HG02798 (cell line): ENCODE results near the gene POLG.
"Not testable (repeated sequence)": the region's sequence is repeated elsewhere in the genome, so short reads cannot be mapped to it uniquely, and the experiment has no call there.

Source experiments
- ATAC-seq: cut with Tn5 transposase; IDR thresholded peaks from one replicate; pipeline ENCODE4 v1.9.1; 2021; ENCODE audit warnings: mild to moderate bottlenecking; ENCODE audit not compliant: unreplicated experiment, poor library complexity

The POLG gene

DNA sequence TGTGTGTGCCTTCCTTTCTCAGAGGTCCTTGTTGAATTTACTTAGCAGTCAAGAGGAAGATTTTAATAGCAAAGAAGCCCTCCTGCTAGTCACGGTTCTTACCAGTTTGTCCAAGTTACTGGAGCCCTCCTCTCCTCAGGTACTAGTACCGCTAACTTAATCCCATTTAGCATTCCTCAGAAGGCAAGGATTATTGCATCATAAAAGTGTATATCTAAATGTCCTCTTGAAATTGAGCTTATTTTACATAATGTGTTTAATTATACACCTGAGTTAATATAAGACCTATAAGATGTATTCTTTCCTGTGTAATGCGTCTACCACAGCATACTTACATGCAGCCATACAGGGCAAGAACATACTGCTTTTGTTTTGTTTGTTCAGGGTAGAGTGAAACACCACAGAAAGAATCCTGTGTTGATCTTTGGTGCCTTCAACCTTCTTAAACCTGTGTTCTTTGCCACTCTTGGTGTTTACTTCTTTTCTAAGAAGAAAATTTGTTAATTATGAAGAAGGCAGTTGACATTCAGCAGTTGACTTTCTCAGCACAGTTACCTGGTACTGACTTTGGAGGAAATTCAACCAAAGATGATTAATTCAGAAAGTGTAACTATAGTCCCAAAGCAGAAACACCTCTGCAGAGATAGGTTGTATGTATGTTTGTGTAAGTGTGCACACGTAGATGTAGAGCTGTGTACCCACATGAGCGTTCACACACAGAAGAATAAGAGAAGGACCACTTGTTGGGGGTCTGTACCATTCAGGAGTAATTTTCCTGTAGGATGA, 33.1 kb downstream of the POLG start:
- ATAC-seq, result no peak

DNA sequence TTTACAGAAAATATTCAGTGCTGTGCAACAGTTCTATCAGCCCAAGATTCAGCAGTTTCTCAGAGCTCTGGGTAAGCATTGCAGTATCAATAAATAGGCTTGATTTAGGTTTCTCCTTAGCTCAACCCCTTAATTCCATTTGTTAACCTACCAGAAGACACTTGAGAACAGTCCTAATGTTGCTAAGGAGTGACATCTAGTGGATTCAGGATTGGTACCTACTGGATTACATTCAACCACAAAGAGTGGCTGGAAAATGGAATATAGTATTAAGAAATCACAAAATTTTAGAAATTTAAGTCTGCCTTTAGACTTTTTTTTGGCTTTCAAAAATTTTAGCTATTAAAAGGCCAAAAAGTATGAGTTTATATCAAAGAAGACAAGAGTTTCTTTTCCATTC, 34.7 kb downstream of the POLG start:
- no peak for ATAC-seq

- ATAC-seq, result no peak
Observed at GRCh38 chr15:89293012-89293411, 41.6 kb downstream of the POLG start.

DNA sequence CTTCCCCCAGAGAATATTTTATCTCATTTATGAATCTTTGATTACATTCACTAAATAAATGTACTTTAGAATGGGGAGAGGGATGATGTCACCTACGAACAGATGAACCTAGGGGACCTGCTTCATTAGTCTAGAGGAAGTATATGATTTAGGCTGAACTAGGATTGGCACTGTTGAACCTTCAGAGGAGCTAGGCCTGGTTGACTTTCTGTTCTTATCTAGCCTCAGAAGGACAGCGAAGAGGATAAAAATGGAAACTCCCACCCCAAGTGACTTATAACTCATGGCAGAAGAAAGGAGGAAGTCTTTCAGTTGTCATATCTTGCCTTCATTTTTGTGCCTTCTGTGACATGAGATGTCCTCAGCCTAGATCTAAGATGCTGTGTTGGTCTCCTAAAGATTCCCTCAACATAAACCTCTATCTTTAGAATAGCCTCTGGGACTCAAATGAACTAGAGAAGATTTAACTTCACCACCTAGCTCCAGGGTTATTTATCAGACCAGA, 42.6 kb downstream of the POLG start:
- no peak for ATAC-seq

- no peak for ATAC-seq
Observed at GRCh38 chr15:89283201-89283600, 51.4 kb downstream of the POLG start.

DNA sequence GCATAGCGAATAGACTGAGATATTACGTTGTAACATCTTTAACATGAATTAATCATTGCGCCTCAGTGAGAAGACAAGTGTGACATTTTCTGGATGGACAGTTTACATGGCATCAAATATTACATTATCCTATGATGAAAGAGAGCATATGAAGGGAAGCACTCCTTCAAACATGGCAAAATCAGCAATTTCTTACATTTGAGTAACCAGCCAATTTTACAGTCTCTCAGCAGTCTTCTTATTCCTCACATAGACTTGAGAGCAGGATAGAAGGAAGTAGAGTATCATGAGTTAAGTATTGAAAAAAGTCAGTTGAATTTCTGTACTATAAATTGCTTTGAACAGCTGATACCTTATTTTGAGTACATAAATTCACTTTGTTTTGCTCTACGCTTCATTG, 52.0 kb downstream of the POLG start:
- ATAC-seq, result no peak

- ATAC-seq, result no peak
Observed at GRCh38 chr15:89278307-89278706, 56.3 kb downstream of the POLG start.

DNA sequence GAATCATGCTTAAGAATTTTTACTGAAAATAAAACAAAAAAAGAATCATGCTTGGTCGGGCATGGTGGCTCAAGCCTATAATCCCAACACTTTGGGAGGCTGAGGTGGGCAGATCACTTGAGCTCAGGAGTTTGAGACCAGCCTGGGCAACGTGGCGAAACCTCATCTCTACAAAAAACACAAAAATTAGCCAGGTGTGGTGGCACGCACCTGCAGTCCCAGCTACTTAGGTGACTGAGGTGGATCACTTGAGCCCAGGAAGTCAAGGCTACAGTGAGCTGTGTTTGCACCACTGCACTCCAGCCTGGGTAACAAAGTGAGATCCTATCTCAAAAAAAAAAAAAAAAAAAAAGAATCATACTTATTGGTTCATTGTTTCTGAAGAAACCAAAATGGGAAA, 57.3 kb downstream of the POLG start:
- ATAC-seq, result not testable (repeated sequence)
